OCI-LY7 (cell line): Measurements from ENCODE around the gene NDUFAF2.

Source experiments
- EZH2phosphoT487 ChIP-seq: fragments of 200-600 bp; sonication (generic); IDR thresholded peaks from 2 replicates; pipeline ENCODE4 v1.6.1; 2018; ENCODE audit warnings: low read depth, borderline replicate concordance, mild to moderate bottlenecking, mixed run types, antibody characterized with exemption, low read length, moderate library complexity, mixed read lengths
- TF ChIP-seq, protein P1 (sequence below): fragments of 200-600 bp; sonication (generic); conservative IDR thresholded peaks from 2 replicates; pipeline ENCODE4 v1.5.1; 2014; ENCODE audit warnings: mild to moderate bottlenecking, antibody characterized with exemption, low read length, moderate library complexity, mixed read lengths

DNA sequence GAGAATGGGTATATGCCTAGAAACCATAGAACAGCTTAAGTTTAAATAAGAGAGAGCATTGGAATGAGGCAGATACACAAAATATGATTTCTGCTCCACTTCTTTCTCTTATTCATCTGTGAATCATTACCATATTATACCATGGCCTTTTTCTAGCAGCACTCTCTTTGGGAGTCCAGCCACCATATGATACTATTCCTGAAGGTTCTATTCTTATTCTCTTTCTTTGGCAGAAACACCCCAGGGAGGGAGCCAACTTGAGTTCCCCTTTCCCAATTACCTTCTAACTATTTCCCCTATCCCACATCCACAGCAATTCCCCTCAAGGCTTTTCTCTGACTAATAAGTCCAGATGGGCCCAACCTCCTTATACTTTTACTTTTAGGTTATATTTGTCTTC lies 55.9 kb downstream of the NDUFAF2 start:
- TF ChIP-seq, protein P1, sequence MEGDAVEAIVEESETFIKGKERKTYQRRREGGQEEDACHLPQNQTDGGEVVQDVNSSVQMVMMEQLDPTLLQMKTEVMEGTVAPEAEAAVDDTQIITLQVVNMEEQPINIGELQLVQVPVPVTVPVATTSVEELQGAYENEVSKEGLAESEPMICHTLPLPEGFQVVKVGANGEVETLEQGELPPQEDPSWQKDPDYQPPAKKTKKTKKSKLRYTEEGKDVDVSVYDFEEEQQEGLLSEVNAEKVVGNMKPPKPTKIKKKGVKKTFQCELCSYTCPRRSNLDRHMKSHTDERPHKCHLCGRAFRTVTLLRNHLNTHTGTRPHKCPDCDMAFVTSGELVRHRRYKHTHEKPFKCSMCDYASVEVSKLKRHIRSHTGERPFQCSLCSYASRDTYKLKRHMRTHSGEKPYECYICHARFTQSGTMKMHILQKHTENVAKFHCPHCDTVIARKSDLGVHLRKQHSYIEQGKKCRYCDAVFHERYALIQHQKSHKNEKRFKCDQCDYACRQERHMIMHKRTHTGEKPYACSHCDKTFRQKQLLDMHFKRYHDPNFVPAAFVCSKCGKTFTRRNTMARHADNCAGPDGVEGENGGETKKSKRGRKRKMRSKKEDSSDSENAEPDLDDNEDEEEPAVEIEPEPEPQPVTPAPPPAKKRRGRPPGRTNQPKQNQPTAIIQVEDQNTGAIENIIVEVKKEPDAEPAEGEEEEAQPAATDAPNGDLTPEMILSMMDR, result no peak
- no peak for TF ChIP-seq EZH2phosphoT487
